WTC11 (cell line): ENCODE measurements around the gene EMC9. TPM values are rescaled to one million over a fixed set of nuclear protein-coding genes. Genes with fewer than 3 reads are reported as not detected.

Experiments
- USF1 ChIP-seq: sonication (generic); formaldehyde crosslinking; IDR thresholded peaks from 2 replicates; pipeline ENCODE4 v1.8.0; 2022; ENCODE audit warnings: mild to moderate bottlenecking, missing genetic modification reagents
- ZNF121 ChIP-seq: sonication (generic); formaldehyde crosslinking; IDR thresholded peaks from 2 replicates; pipeline ENCODE4 v1.8.0; 2023; ENCODE audit warnings: missing genetic modification reagents
- microRNA-seq: library from miRNA; unstranded; fragments of <30 nt; microRNA quantifications from one replicate; pipeline ENCODE4 v1.2.0, GENCODE V29; 2022; ENCODE audit warnings: borderline number of aligned reads
- total RNA-seq: library from RNA; stranded (reverse); gene quantifications from 3 replicates; pipeline ENCODE4 v1.2.3, GENCODE V29; 2021
- TF ChIP-seq, protein P1 (sequence below): sonication (generic); formaldehyde crosslinking; IDR thresholded peaks from 2 replicates; pipeline ENCODE4 v1.8.1; 2022; ENCODE audit warnings: low read depth, missing genetic modification reagents, borderline replicate concordance
- TF ChIP-seq, protein P2 (sequence below): fragments of 250-450 bp; sonication (Bioruptor Pico); IDR thresholded peaks from 2 replicates; pipeline ENCODE4 v1.8.0; 2021; ENCODE audit warnings: mild to moderate bottlenecking
- TF ChIP-seq, protein P3 (sequence below): sonication (generic); formaldehyde crosslinking; IDR thresholded peaks from 2 replicates; pipeline ENCODE4 v1.8.1; 2023; ENCODE audit warnings: mild to moderate bottlenecking, missing genetic modification reagents, moderate library complexity

The EMC9 gene
- total RNA-seq, 1 experiment from 2014 or later: 44.4 TPM

GRCh38 chr14:24089890-24090289 lies 51.5 kb downstream of the EMC9 start (continued):
- TF ChIP-seq, protein P1, sequence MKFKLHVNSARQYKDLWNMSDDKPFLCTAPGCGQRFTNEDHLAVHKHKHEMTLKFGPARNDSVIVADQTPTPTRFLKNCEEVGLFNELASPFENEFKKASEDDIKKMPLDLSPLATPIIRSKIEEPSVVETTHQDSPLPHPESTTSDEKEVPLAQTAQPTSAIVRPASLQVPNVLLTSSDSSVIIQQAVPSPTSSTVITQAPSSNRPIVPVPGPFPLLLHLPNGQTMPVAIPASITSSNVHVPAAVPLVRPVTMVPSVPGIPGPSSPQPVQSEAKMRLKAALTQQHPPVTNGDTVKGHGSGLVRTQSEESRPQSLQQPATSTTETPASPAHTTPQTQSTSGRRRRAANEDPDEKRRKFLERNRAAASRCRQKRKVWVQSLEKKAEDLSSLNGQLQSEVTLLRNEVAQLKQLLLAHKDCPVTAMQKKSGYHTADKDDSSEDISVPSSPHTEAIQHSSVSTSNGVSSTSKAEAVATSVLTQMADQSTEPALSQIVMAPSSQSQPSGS (CRISPR knock-in tag): no peak
- TF ChIP-seq, protein P2, sequence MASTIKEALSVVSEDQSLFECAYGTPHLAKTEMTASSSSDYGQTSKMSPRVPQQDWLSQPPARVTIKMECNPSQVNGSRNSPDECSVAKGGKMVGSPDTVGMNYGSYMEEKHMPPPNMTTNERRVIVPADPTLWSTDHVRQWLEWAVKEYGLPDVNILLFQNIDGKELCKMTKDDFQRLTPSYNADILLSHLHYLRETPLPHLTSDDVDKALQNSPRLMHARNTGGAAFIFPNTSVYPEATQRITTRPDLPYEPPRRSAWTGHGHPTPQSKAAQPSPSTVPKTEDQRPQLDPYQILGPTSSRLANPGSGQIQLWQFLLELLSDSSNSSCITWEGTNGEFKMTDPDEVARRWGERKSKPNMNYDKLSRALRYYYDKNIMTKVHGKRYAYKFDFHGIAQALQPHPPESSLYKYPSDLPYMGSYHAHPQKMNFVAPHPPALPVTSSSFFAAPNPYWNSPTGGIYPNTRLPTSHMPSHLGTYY (CRISPR knock-in tag): no peak
- TF ChIP-seq ZNF121 (CRISPR knock-in tag) (no peak), USF1 (no peak)
- TF ChIP-seq, protein P3, sequence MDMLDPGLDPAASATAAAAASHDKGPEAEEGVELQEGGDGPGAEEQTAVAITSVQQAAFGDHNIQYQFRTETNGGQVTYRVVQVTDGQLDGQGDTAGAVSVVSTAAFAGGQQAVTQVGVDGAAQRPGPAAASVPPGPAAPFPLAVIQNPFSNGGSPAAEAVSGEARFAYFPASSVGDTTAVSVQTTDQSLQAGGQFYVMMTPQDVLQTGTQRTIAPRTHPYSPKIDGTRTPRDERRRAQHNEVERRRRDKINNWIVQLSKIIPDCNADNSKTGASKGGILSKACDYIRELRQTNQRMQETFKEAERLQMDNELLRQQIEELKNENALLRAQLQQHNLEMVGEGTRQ (CRISPR knock-in tag): no peak

Small RNA genes within 50 kb of the gene (microRNA-seq; reads per million reads assigned to microRNA genes)
- not detected for gene MIR7703

Other genes with a start within 250 kb of the EMC9 start
- 14.5 to 14.9 TPM (median 14.8 TPM) in 3 replicates for gene DHRS4, start 187.8 kb downstream of the EMC9 start, total RNA-seq
- 8.7 to 10.2 TPM (median 9.7 TPM) in 3 replicates for gene DHRS4L2, start 152.7 kb downstream of the EMC9 start, total RNA-seq
- 10.6 to 13.0 TPM (median 11.4 TPM) in 3 replicates for gene CARMIL3, start 89.6 kb downstream of the EMC9 start, total RNA-seq
- gene CPNE6, start 70.0 kb downstream of the EMC9 start, total RNA-seq: not detected in 3 replicates
- 51.2 to 67.0 TPM (median 59.2 TPM) in 3 replicates for gene PCK2, start 47.3 kb downstream of the EMC9 start, total RNA-seq
- 73.6 to 90.2 TPM (median 77.3 TPM) in 3 replicates for gene DCAF11, start 26.8 kb downstream of the EMC9 start, total RNA-seq
- 1.3 to 2.3 TPM (median 1.6 TPM) in 3 replicates for gene NRL, start 26.6 kb downstream of the EMC9 start, total RNA-seq
- 0.25 to 0.39 TPM in 2 of 3 replicates, not detected in the other for gene FITM1, start 10.9 kb downstream of the EMC9 start, total RNA-seq
- gene PSME1, start 5.4 kb downstream of the EMC9 start, total RNA-seq: 76.8 to 99.1 TPM (median 98.8 TPM) in 3 replicates
- 103 to 112 TPM (median 103 TPM) in 3 replicates for gene PSME2, start 5.0 kb upstream of the EMC9 start, total RNA-seq
- 63.0 to 86.2 TPM (median 68.4 TPM) in 3 replicates for gene RNF31, start 5.9 kb upstream of the EMC9 start, total RNA-seq
- 15.6 to 16.2 TPM (median 15.7 TPM) in 3 replicates for gene IRF9, start 19.7 kb upstream of the EMC9 start, total RNA-seq
- 29.6 to 32.2 TPM (median 31.5 TPM) in 3 replicates for gene REC8, start 30.5 kb upstream of the EMC9 start, total RNA-seq
- 87.6 to 128 TPM (median 91.2 TPM) in 3 replicates for gene IPO4, start 47.2 kb upstream of the EMC9 start, total RNA-seq
- 27.9 to 29.2 TPM (median 28.4 TPM) in 3 replicates for gene TM9SF1, start 53.9 kb upstream of the EMC9 start, total RNA-seq
- gene TSSK4, start 64.1 kb upstream of the EMC9 start, total RNA-seq: 0.13 to 0.16 TPM in 2 of 3 replicates, not detected in the other
- gene CHMP4A, start 71.9 kb upstream of the EMC9 start, total RNA-seq: 32.7 to 38.5 TPM (median 36.5 TPM) in 3 replicates
- gene MDP1, start 74.5 kb upstream of the EMC9 start, total RNA-seq: 12.6 to 18.4 TPM (median 16.9 TPM) in 3 replicates
- gene NEDD8, start 90.8 kb upstream of the EMC9 start, total RNA-seq: 218 to 233 TPM (median 221 TPM) in 3 replicates
- 74.2 to 82.3 TPM (median 78.4 TPM) in 3 replicates for gene GMPR2, start 91.3 kb upstream of the EMC9 start, total RNA-seq
- gene TINF2, start 101.0 kb upstream of the EMC9 start, total RNA-seq: 32.2 to 39.8 TPM (median 35.7 TPM) in 3 replicates
- gene TGM1, start 121.6 kb upstream of the EMC9 start, total RNA-seq: 2.5 to 5.2 TPM (median 4.4 TPM) in 3 replicates
- 22.3 to 28.1 TPM (median 27.1 TPM) in 3 replicates for gene RABGGTA, start 130.0 kb upstream of the EMC9 start, total RNA-seq
- gene DHRS1, start 158.2 kb upstream of the EMC9 start, total RNA-seq: 13.9 to 16.7 TPM (median 15.4 TPM) in 3 replicates
- 34.3 to 44.4 TPM (median 35.0 TPM) in 3 replicates for gene NOP9, start 158.3 kb upstream of the EMC9 start, total RNA-seq
- gene CIDEB, start 166.4 kb upstream of the EMC9 start, total RNA-seq: 4.7 to 6.1 TPM (median 5.6 TPM) in 3 replicates
- gene LTB4R2, start 168.5 kb upstream of the EMC9 start, total RNA-seq: 9.1 to 12.9 TPM (median 9.8 TPM) in 3 replicates
- gene LTB4R, start 169.9 kb upstream of the EMC9 start, total RNA-seq: 6.9 to 9.4 TPM (median 7.6 TPM) in 3 replicates
- gene ADCY4, start 193.5 kb upstream of the EMC9 start, total RNA-seq: 0.96 to 2.4 TPM (median 1.1 TPM) in 3 replicates
- 0.37 to 1.2 TPM (median 0.83 TPM) in 3 replicates for gene RIPK3, start 198.4 kb upstream of the EMC9 start, total RNA-seq
- gene NFATC4, start 226.6 kb upstream of the EMC9 start, total RNA-seq: 60.7 to 101 TPM (median 95.9 TPM) in 3 replicates